PFSK-1 (cell line): ENCODE data around the gene TOP2A.

Experiments
- POLR2AphosphoS5 ChIP-seq: IDR thresholded peaks from 2 replicates; pipeline ENCODE4 v1.6.1; 2012; ENCODE audit warnings: low read depth, mild to moderate bottlenecking, control low read depth, low read length, moderate library complexity
- TAF1 ChIP-seq: IDR thresholded peaks from 2 replicates; pipeline ENCODE4 v1.6.1; 2012; ENCODE audit warnings: low read length, control low read depth, borderline replicate concordance; ENCODE audit not compliant: insufficient read depth

- TF ChIP-seq TAF1 (no peak), POLR2AphosphoS5 (no peak)
Measured at GRCh38 chr17:40460604-40460967, 42.9 kb upstream of the TOP2A start.
